Activated B cell treated with CpG ODN at 0.5 μM for 24 hours (primary cell): Measurements from ENCODE around the gene AGAP2. TPM values are rescaled to one million over a fixed set of nuclear protein-coding genes. Genes with fewer than 3 reads are reported as not detected.

ENCODE experiments used
- ATAC-seq: fragments of 200-7000 bp; cut with Tn5 transposase; one replicate; pipeline ENCODE4 v1.10.0; 2021; ENCODE audit warnings: low read depth, mild to moderate bottlenecking, moderate library complexity
- CTCF ChIA-PET: fragments of 350-600 bp; sonication (Branson Sonifier 250); formaldehyde crosslinking; loops from one replicate; lab custom pipeline; 2021; ENCODE audit warnings: antibody characterized with exemption; lab: Charles Lee
- POLR2A ChIA-PET: fragments of 350-600 bp; sonication (Branson Sonifier 250); formaldehyde crosslinking; loops from one replicate; lab custom pipeline; 2021; ENCODE audit warnings: antibody characterized with exemption; lab: Charles Lee
- DNase-seq: peaks from one replicate; pipeline ENCODE4 v3.0.0; 2022
- H3K27ac Mint-ChIP-seq: one replicate; pipeline ENCODE4 v1.8.0; 2020; ENCODE audit warnings: mixed read lengths
- H3K27me3 Mint-ChIP-seq: one replicate; pipeline ENCODE4 v1.8.0; 2021; ENCODE audit warnings: mixed read lengths
- H3K36me3 Mint-ChIP-seq: one replicate; pipeline ENCODE4 v1.8.0; 2021; ENCODE audit warnings: low read depth, mixed read lengths
- H3K4me1 Mint-ChIP-seq: one replicate; pipeline ENCODE4 v1.8.0; 2021; ENCODE audit warnings: mixed read lengths
- H3K4me3 Mint-ChIP-seq: one replicate; pipeline ENCODE4 v1.8.0; 2020; ENCODE audit warnings: mild to moderate bottlenecking, mixed read lengths
- H3K9me3 Mint-ChIP-seq: one replicate; pipeline ENCODE4 v1.8.0; 2020; ENCODE audit warnings: mixed read lengths
- CTCF ChIP-seq: fragments of 200-600 bp; IDR thresholded peaks from one replicate; pipeline ENCODE4 v1.8.0; 2022; ENCODE audit warnings: antibody characterized with exemption, mild to moderate bottlenecking
- intact Hi-C: fragments of 100-400 bp; cut with micrococcal nuclease; formaldehyde crosslinking; loops from one replicate; pipeline ENCODE4 v1.15.1; 2024
- total RNA-seq: library from RNA; stranded (reverse); gene quantifications from 2 replicates; pipeline ENCODE4 v1.2.3, GENCODE V29; 2022

AGAP2 gene
- total RNA-seq, 1 donor from 2014 or later: 18.5 TPM

- CTCF ChIA-PET: no interaction called here
- Mint-ChIP-seq H3K27me3 (no peaks in the 10 kb centered on the region), H3K9me3 (no peaks in the 10 kb centered on the region), H3K36me3 (peaks cover 67% of the 10 kb centered on the region), H3K4me1 (peaks cover 16% of the 10 kb centered on the region), H3K27ac (no peak overlapping the region), H3K4me3 (no peak overlapping the region)
- ATAC-seq (no peak), DNase-seq (no peak)
- intact Hi-C loops: no loop called here
- TF ChIP-seq CTCF: no peak
- POLR2A ChIA-PET: no interaction called here
Observed at GRCh38 chr12:57712701-57713100, 25.8 kb downstream of the AGAP2 start.

GRCh38 chr12:57708296-57708695 lies 30.2 kb downstream of the AGAP2 start:
- CTCF ChIA-PET: no interaction called here
- Mint-ChIP-seq H3K9me3 (no peaks in the 10 kb centered on the region), H3K4me1 (peaks cover 4% of the 10 kb centered on the region), H3K27ac (no peak overlapping the region), H3K36me3 (peaks cover 69% of the 10 kb centered on the region), H3K4me3 (no peak overlapping the region), H3K27me3 (no peaks in the 10 kb centered on the region)
- POLR2A ChIA-PET: interaction anchor here (1.4 kb wide), 1 partner anchor 14 kb away, joined by 5 read pairs; the partner anchor contains the start of gene OS9
- ATAC-seq (no peak), DNase-seq (no peak)
- no peak for TF ChIP-seq CTCF
- intact Hi-C loops: no loop called here

- TF ChIP-seq CTCF: no peak
- intact Hi-C loops: loop anchor here (1.0 kb wide), 1 partner anchor 22 kb away; no protein-coding TSS in a partner anchor
- Mint-ChIP-seq H3K27me3 (no peaks in the 10 kb centered on the region), H3K4me3 (no peak overlapping the region), H3K27ac (no peak overlapping the region), H3K9me3 (peaks cover 5% of the 10 kb centered on the region), H3K4me1 (peaks cover 10% of the 10 kb centered on the region), H3K36me3 (peaks cover 71% of the 10 kb centered on the region)
- POLR2A ChIA-PET: interaction anchor here (1.4 kb wide), 1 partner anchor 13 kb away, joined by 5 read pairs; the partner anchor contains the start of gene OS9
- DNase-seq: no peak
- CTCF ChIA-PET: no interaction called here
- no peak for ATAC-seq
Observed at GRCh38 chr12:57707250-57707649, 31.3 kb downstream of the AGAP2 start.

GRCh38 chr12:57700317-57700716 lies 38.2 kb downstream of the AGAP2 start:
- peaks cover 5% of the 10 kb centered on the region for H3K9me3 Mint-ChIP-seq
- peaks cover 78% of the 10 kb centered on the region for H3K36me3 Mint-ChIP-seq
- DNase-seq (no peak), ATAC-seq (no peak)
- intact Hi-C loops: no loop called here
- H3K4me1 Mint-ChIP-seq: peaks cover 30% of the 10 kb centered on the region
- H3K27me3 Mint-ChIP-seq: no peaks in the 10 kb centered on the region
- no peak overlapping the region for H3K4me3 Mint-ChIP-seq
- CTCF ChIA-PET: no interaction called here
- H3K27ac Mint-ChIP-seq: peak overlapping the region; percentile 27
- POLR2A ChIA-PET: no interaction called here
- TF ChIP-seq CTCF: no peak

- no peak for TF ChIP-seq CTCF
- no peak overlapping the region for H3K27ac Mint-ChIP-seq
- peaks cover 5% of the 10 kb centered on the region for H3K9me3 Mint-ChIP-seq
- H3K4me3 Mint-ChIP-seq: no peak overlapping the region
- CTCF ChIA-PET: no interaction called here
- ATAC-seq (no peak), DNase-seq (no peak)
- peaks cover 30% of the 10 kb centered on the region for H3K4me1 Mint-ChIP-seq
- H3K27me3 Mint-ChIP-seq: no peaks in the 10 kb centered on the region
- H3K36me3 Mint-ChIP-seq: peaks cover 66% of the 10 kb centered on the region
- intact Hi-C loops: no loop called here
- POLR2A ChIA-PET: no interaction called here
Observed at GRCh38 chr12:57698414-57698813, 40.1 kb downstream of the AGAP2 start.
